AG08395 (cell line): ENCODE results near the gene PYGM.
A peak's percentile ranks its signal among the peaks of the same experiment; 100 is the strongest.

ENCODE experiments used
- DNase-seq: peaks from one replicate; pipeline ENCODE4 v3.0.0; 2012; ENCODE audit warnings: mixed read lengths, low spot score

The PYGM gene

GRCh38 chr11:64767344-64768299 lies 7.8 kb upstream of the PYGM start:
- DNase-seq, result peak; percentile 48

GRCh38 chr11:64766881-64767280 lies 7.1 kb upstream of the PYGM start:
- no peak for DNase-seq

GRCh38 chr11:64765851-64766665 lies 6.3 kb upstream of the PYGM start:
- DNase-seq, result no peak

- no peak for DNase-seq
Observed at GRCh38 chr11:64765291-64765850, 5.6 kb upstream of the PYGM start.

GRCh38 chr11:64764753-64765152 lies 5.0 kb upstream of the PYGM start:
- DNase-seq, result no peak

GRCh38 chr11:64764040-64764611 lies 4.4 kb upstream of the PYGM start:
- DNase-seq, result no peak

- no peak for DNase-seq
Observed at GRCh38 chr11:64763526-64764039, 3.8 kb upstream of the PYGM start.

- DNase-seq, result no peak
Observed at GRCh38 chr11:64762674-64763525, 3.1 kb upstream of the PYGM start.

GRCh38 chr11:64762277-64762673 lies 2.5 kb upstream of the PYGM start:
- no peak for DNase-seq

- no peak for DNase-seq
Observed at GRCh38 chr11:64760759-64761420, 1.1 kb upstream of the PYGM start.

GRCh38 chr11:64759131-64759721 lies 548 bp downstream of the PYGM start:
- DNase-seq, result no peak

- no peak for DNase-seq
Observed at GRCh38 chr11:64758330-64759079, 1.3 kb downstream of the PYGM start.

- DNase-seq, result no peak
Observed at GRCh38 chr11:64757549-64758329, 2.0 kb downstream of the PYGM start.

GRCh38 chr11:64755681-64756361 lies 4.0 kb downstream of the PYGM start:
- DNase-seq, result no peak

GRCh38 chr11:64754919-64755662 lies 4.7 kb downstream of the PYGM start:
- no peak for DNase-seq

- DNase-seq, result no peak
Observed at GRCh38 chr11:64754124-64754918, 5.5 kb downstream of the PYGM start.
